ENCODE results near the gene NR1H4.
"Not testable (repeated sequence)": the region's sequence is repeated elsewhere in the genome, so short reads cannot be mapped to it uniquely, and the experiment has no call there.

Gene NR1H4

DNA sequence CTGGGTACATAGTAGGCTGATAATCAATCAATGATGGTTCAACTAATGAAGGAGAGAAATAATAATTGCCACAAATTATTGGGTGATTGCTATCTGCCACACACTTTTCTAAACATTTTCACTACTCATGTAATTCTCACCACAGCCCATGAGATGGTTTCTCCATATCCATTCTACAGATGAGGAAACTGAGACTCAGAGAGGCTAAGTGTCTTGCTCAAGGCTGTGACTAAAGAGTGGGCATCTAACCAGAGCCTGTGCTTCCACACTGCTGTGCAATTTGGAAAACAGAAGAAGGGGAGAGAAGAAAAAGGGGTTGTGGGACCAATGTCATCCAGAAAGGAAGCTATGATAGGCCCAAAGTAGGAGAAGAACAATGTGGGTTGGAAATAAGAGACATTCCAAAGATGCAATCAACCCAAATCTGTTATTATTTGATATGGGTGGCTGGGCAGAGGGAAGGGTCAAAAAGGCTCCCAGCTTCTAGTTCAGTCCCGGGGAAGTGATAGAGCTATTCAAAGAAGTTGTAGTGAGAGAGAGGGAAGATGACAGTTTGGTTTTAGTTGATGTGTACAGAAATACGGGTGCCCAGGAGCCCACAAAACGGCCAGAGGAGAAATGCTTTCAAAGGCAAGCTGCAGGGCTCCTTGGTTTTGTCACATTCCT, 483 bp upstream of the NR1H4 start:
- DNase-seq = no peak

GRCh38 chr12:100474617-100475016, 951 bp downstream of the NR1H4 start:
- DNase-seq = no peak

DNA sequence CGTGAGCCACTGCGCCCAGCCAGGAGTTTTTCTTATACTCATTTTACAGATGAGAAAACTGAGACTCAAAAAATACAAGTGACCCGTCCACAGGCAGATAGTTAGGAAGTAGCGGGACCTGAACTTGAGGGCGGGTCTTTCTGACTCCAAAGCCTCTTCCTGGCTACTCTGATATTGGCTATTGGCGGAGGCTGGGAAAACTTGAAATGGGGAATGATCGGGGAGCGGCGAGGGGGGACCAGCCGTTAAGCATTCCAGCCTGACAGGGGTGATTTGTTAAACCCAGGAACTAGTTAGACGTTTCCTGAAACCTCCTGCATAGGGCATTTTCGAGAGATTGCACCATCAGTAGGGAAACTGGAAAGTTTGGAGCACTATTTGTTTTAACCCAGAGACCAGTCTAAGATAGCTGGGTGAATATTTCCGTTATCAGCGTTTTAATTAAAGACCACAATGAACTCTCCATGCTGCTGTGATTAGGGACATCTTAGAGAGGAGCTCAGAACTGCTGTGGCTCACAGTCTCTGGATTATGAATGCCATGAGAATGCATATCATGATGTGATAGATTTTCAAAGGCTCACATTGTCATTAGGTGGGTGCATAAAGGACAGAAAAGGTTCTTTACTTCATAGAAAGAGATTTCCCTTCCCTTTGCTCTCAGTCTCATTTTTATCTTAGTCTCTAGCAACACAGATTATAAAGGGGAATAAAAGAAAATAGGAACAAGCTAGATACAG, 2.5 kb downstream of the NR1H4 start:
- DNase-seq = no peak

DNA sequence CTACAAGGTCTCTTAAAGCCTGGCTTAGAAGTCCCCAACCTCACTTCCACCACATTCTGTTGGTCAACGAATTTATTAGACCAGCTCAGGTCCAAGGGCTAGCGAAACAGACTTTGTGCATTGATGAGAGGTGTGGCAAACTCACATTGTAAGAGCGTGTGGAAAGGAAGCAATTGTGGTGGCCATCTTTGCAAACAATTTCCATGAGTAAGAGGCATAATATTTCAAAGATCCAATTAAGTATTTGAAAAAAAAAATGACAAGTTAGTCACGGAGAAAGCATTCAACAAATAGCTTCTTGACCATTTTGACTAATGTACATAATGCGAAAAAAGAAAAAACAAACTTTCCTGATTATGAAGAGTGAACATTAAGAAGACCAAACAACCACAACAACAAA, 7.4 kb downstream of the NR1H4 start:
- DNase-seq = no peak

DNA sequence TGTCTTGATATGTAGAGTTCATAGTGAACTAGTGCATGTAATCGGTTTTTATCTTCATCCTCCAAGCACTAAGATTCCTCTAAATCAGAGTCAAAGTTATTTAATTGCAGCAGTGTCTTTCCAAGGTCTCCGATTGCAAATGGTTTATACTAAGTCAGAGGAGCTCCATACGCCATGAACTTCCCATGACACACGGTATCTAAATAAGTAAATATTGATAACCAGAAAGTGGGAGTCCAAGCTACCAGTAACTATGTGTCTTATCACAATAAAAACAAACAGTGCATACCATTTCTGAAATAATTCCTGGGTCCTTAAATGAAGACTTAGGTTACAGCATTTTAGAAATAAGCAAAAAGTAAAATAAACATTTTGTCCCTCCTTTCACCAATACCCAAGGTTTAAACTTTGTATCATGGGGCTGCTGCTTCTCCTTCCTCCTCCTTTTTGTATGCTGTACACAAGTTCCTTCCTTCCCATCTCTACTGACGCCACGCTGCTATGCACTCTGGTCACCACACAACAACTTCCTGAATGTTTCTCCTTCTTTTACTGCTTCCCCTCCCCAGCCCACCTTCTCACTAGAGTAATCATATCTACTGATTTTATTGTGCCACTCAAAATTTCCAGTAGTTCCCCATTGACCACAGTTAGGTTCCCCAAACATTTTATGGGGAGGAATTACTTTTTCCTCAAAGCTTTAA, 10.7 kb downstream of the NR1H4 start:
- no peak for DNase-seq

- DNase-seq = no peak
Measured at GRCh38 chr12:100484891-100485471, 11.3 kb downstream of the NR1H4 start.

DNA sequence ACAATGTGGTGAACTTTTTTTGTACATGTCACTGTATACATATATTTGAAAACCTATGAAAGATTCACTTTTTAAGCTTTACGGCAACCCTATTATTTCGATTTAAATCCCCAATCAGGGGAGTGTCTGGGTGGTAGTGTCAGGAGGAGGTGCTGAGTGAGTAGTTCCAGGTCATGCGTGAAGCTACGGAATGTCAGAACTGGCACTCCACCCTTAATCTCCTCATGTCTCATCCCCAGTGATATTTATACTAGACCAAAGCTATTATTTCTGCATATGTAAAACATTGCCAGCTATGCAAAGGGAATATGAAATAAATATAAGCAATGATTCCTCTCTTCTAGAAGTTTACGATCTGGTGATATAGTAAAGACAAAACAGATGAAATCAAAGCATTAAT, 12.3 kb downstream of the NR1H4 start:
- DNase-seq = no peak

- DNase-seq = no peak
Measured at GRCh38 chr12:100489251-100489820, 15.7 kb downstream of the NR1H4 start.

DNA sequence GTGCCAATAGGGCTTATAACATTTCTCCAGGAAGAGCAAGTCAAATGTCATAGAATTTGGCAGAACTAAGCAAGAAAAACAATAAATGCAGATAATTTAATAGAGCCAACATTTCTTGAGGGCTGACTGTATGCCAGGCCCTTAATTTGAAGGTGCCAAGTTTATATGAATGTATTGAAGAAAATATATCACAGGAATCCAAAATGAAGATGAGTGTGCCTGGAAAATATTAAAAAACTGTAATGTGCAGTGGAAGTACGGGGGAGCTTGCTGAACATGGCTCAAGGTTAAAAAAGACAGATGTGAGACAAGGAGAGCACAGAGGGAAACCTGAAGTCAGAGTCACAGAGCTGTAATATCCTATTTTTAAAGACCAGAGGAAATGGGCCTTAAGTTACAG, 16.4 kb downstream of the NR1H4 start:
- DNase-seq = no peak

GRCh38 chr12:100491104-100491503, 17.4 kb downstream of the NR1H4 start:
- no peak for DNase-seq

- no peak for DNase-seq
Measured at GRCh38 chr12:100493396-100494012, 19.8 kb downstream of the NR1H4 start.

DNA sequence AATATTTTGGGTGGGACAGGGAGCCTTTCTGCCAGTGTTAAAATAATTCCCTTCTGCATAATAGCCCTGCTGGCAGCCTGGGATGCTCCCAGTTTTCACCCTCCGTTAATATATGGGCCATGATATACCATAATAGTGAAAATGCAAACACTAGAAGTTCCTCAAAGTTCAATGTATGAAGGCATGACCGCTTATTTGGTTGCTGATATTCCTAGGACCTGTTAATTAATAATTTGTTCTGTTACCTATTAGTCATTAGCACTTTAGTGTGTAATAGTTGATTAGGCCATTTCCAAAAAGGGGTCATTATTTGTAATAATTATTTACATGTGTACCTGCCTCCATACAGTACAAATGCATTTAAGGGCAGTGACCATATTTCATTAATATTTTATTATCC, 20.4 kb downstream of the NR1H4 start:
- no peak for DNase-seq

DNA sequence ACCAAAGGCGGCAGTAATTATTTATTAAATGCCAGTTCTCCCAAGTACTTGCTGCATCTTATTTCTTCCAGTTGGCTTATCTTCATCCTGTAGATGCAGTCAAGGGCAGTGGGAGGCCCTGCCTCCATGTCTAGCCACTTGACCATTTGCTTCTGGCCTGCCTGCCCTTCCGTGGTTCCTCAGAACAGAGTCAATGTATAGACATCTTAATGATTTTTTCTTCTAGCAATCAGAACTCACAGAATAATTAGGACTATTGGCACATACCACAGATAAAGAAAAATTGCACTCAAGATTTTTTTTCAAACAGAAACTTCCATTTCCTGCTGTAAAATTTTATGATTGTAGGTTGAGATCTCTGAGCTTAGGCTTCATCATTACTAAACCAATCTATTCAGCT, 20.9 kb downstream of the NR1H4 start:
- no peak for DNase-seq

- no peak for DNase-seq
Measured at GRCh38 chr12:100497105-100497795, 23.6 kb downstream of the NR1H4 start.

DNA sequence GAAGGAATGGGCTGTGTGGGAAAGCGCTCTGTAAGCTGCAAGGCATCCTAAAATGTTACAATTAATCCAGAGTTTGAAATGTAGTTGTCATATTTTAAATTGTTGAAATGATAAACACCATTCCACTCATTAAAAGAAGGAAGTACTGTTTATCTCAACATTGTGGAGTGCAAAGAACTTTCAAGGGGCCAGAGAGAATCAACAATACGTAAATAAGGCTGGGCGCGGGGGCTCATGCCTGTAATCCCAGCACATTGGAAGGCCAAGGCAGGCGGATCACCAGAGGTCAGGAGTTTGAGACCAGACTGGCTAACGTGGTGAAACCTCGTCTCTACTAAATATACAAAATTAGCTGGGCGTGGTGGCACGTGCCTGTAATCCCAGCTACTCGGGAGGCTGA, 24.5 kb downstream of the NR1H4 start:
- DNase-seq = no peak

DNA sequence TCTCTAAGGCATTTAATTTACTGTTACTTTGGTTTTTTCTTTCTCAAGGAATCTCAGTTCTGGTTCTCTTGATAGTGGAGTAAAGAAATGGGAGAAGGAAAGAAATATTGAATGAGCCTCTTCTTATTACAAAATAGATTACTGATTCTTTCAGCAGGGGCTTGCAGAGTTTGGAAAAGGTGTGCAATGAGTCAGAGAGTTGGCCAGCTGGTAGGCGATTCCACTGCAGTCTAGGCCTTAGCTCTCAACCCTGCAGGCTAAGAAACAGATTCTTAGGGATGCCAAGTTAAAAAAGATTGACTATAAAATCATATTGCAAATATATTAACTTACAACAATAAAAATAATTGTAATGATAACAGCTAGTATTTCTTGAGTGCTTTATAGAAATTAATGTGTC, 25.8 kb downstream of the NR1H4 start:
- DNase-seq = no peak

- not testable (repeated sequence) for DNase-seq
Measured at GRCh38 chr12:100502718-100503117, 29.1 kb downstream of the NR1H4 start.

- no peak for DNase-seq
Measured at GRCh38 chr12:100503228-100503628, 29.6 kb downstream of the NR1H4 start.

GRCh38 chr12:100504804-100505203, 31.1 kb downstream of the NR1H4 start:
- no peak for DNase-seq

DNA sequence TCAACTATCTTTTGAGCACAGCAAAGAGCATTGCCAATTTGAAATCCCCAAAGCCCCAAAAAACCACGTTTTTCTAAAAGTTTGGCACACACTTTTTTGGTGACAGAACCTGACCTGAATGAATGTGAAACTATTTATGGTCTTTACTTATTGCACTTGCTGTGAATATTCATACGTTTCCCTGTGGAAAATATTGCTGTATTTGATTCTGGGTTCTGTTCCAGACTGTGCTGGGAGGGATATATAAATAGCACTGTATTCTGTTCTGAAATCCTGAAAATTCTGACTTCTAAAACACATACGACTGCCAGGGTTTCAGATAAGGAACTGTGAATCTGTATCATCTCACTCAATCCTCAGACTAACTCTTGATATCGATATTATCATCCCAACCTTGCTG, 35.1 kb downstream of the NR1H4 start:
- no peak for DNase-seq

DNA sequence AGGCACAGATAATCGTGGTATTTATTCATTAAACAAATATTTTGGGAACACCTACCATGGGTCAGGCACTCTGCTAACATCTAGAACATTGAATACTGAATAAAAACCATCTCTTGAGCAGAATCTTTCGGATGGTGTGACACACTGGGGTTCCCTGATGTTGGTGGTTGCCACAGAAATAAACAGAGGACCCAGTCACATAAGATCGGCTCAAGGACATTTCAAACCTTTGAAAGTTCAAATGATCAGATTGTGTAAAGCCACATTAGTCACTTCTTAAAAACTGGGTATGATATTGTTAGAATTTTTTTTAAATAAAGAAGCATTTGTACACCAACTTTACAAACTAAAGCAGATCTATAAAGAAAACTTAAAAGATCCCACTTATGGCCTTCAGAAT, 39.0 kb downstream of the NR1H4 start:
- no peak for DNase-seq

DNA sequence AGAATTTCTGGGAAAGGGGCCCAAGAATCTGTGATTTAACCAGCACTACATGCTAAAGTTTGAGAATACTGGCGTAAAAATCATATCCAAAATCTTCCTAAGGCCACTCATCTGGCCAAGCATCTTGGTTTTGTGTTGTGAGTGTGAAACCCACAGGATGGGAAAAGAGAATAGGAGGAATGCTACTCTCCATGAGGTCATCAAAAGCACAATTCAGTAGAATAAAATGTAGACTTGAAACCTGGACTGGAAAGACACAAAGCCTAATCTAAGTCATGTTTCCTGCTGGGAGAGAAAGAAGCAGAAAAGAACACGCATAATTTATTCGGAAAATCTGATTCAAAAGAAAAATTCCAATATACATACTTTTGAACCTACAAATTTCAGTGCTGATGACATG, 42.3 kb downstream of the NR1H4 start:
- no peak for DNase-seq
